HG02588 (cell line): ENCODE measurements around the gene TRAF1.

Experiments used
- ATAC-seq: cut with Tn5 transposase; IDR thresholded peaks from one replicate; pipeline ENCODE4 v1.9.1; 2021; ENCODE audit warnings: mild to moderate bottlenecking, moderate library complexity; ENCODE audit not compliant: unreplicated experiment

Gene TRAF1

GRCh38 chr9:120890320-120891244, 36.0 kb downstream of the TRAF1 start:
- ATAC-seq: no peak

- ATAC-seq: no peak
Measured at GRCh38 chr9:120889606-120890271, 36.9 kb downstream of the TRAF1 start.

GRCh38 chr9:120888626-120889025, 38.0 kb downstream of the TRAF1 start:
- no peak for ATAC-seq

- ATAC-seq: no peak
Measured at GRCh38 chr9:120886490-120886967, 40.1 kb downstream of the TRAF1 start.

- ATAC-seq: no peak
Measured at GRCh38 chr9:120885958-120886357, 40.6 kb downstream of the TRAF1 start.

GRCh38 chr9:120885457-120885856, 41.1 kb downstream of the TRAF1 start:
- ATAC-seq: no peak

GRCh38 chr9:120883608-120883996, 43.0 kb downstream of the TRAF1 start:
- ATAC-seq: no peak

GRCh38 chr9:120882935-120883607, 43.5 kb downstream of the TRAF1 start:
- ATAC-seq: no peak

- ATAC-seq: no peak
Measured at GRCh38 chr9:120879446-120879845, 47.1 kb downstream of the TRAF1 start.

- no peak for ATAC-seq
Measured at GRCh38 chr9:120878188-120879130, 48.1 kb downstream of the TRAF1 start.

- peak; percentile 48 for ATAC-seq
Measured at GRCh38 chr9:120877276-120878034, 49.1 kb downstream of the TRAF1 start.

GRCh38 chr9:120876842-120877240, 49.8 kb downstream of the TRAF1 start, which contains the start of gene PHF19:
PHF19 (minus strand) TSS chr9:120877188; CDS start chr9:120874741, 2,447 bp downstream.
- ATAC-seq: peak; percentile 2

GRCh38 chr9:120875954-120876841, 50.4 kb downstream of the TRAF1 start:
- peak; percentile 60 for ATAC-seq

GRCh38 chr9:120875643-120875953, 51.0 kb downstream of the TRAF1 start:
- peak; percentile 1 for ATAC-seq

- ATAC-seq: no peak
Measured at GRCh38 chr9:120875195-120875565, 51.4 kb downstream of the TRAF1 start.

- no peak for ATAC-seq
Measured at GRCh38 chr9:120874226-120875194, 52.1 kb downstream of the TRAF1 start.

GRCh38 chr9:120873512-120873911, 53.1 kb downstream of the TRAF1 start:
- no peak for ATAC-seq
